ENCODE results near the gene CSNK2A3.

DNA sequence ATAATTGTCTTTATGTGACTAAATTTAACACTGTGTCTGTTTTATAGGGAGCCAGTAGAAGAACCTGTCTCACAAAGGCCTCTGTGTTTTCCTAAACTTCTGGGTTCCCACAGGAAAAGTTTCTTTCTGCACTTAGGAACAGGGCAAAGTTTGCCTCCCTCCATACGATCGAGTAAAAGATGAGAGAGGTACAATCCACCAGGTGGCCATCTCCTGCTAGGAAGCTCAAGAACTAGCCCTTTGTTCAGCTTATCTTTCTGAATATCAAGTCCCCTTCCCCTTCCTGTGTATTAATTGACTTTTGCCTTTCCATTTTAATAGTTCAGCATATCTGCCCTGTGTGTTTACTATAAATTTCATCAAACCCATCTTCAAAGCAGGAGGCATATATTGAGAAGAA, 18.0 kb downstream of the CSNK2A3 start:
- TF ChIP-seq, protein P1, sequence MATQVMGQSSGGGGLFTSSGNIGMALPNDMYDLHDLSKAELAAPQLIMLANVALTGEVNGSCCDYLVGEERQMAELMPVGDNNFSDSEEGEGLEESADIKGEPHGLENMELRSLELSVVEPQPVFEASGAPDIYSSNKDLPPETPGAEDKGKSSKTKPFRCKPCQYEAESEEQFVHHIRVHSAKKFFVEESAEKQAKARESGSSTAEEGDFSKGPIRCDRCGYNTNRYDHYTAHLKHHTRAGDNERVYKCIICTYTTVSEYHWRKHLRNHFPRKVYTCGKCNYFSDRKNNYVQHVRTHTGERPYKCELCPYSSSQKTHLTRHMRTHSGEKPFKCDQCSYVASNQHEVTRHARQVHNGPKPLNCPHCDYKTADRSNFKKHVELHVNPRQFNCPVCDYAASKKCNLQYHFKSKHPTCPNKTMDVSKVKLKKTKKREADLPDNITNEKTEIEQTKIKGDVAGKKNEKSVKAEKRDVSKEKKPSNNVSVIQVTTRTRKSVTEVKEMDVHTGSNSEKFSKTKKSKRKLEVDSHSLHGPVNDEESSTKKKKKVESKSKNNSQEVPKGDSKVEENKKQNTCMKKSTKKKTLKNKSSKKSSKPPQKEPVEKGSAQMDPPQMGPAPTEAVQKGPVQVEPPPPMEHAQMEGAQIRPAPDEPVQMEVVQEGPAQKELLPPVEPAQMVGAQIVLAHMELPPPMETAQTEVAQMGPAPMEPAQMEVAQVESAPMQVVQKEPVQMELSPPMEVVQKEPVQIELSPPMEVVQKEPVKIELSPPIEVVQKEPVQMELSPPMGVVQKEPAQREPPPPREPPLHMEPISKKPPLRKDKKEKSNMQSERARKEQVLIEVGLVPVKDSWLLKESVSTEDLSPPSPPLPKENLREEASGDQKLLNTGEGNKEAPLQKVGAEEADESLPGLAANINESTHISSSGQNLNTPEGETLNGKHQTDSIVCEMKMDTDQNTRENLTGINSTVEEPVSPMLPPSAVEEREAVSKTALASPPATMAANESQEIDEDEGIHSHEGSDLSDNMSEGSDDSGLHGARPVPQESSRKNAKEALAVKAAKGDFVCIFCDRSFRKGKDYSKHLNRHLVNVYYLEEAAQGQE (IDR thresholded peaks at IDR 0.05; ENCODE audit: insufficient read depth in 1 of 2, low read depth in 2 of 2, low read length in 2 of 2) = no peak
- TF ChIP-seq POLR2AphosphoS5 (IDR thresholded peaks at IDR 0.05; ENCODE audit: low read depth, low read length) (no peak), TAF1 (IDR thresholded peaks at IDR 0.05; ENCODE audit: borderline replicate concordance, insufficient read depth, low read length) (no peak)
